Pancreas (tissue), 10 donors: ENCODE measurements around the gene PSMD5. TPM values are rescaled to one million over a fixed set of nuclear protein-coding genes. Genes with fewer than 3 reads are reported as not detected.

Experiments
- ATAC-seq, 4 donors: fragments of 200-7000 bp; cut with Tn5 transposase; one replicate each; pipeline versions ENCODE4 v1.8.0 to v1.9.1; 2020; ENCODE audit warnings: mild to moderate bottlenecking in 4 of 4, moderate library complexity in 4 of 4
- DNase-seq, 6 donors: peaks; one replicate each; pipeline ENCODE4 v3.0.0-alpha.2; 2020
- FAIRE-seq: peaks from 2 replicates; lab custom pipeline; 2012; peaks lifted over from hg19 to GRCh38; lab: Jason Lieb, UNC
- H3K27ac ChIP-seq, 4 donors: fragments of 200-600 bp; sonication (generic); 1 replicate in 3 of 4; 2 replicates in 1 of 4; pipeline versions ENCODE4 v1.5.0 to v1.8.0; 2020
- H3K27me3 ChIP-seq, 4 donors: fragments of 200-600 bp; one replicate each; pipeline ENCODE4 v1.8.0; 2021
- H3K36me3 ChIP-seq, 3 donors: fragments of 200-600 bp; sonication (generic) in 1 of 3; one replicate each; pipeline versions ENCODE4 v1.5.0 to v1.8.0; 2020 to 2021
- H3K4me1 ChIP-seq, 3 donors: fragments of 200-600 bp; one replicate each; pipeline ENCODE4 v1.8.0; 2021
- H3K4me3 ChIP-seq, 4 donors: fragments of 200-600 bp; sonication (generic) in 2 of 4; one replicate each; pipeline versions ENCODE4 v1.5.0 to v1.8.0; 2020 to 2021
- H3K9me3 ChIP-seq, 4 donors: fragments of 200-600 bp; one replicate each; pipeline ENCODE4 v1.8.0; 2021
- CTCF ChIP-seq, 4 donors: fragments of 200-600 bp; sonication (generic) in 3 of 4; IDR thresholded peaks; one replicate each; pipeline versions ENCODE4 v1.5.0 to v1.8.0; 2021; ENCODE audit warnings: antibody characterized with exemption in 4 of 4
- WGBS, 2 donors: extraction: QIAGEN DNeasy Blood & Tissue Kit; methylation state at CpG; one replicate each; pipeline ENCODE4 v1.1.7; 2013; 5-methylcytosine and 5-hydroxymethylcytosine counted together
- intact Hi-C, 3 donors: fragments of 100-400 bp; cut with DNase I; formaldehyde crosslinking; loops; one replicate each; pipeline versions ENCODE4 v1.11.1 to v1.14.2; 2022
- polyA plus RNA-seq, 2 donors: library from polyadenylated mRNA; stranded (reverse); fragments of 200-250 nt; gene quantifications; one replicate each; pipeline ENCODE4 v1.2.3, GENCODE V29; 2013
- total RNA-seq, 6 donors: library from RNA; stranded (reverse); fragmentation: NEBNext Ultra II Directional in 4 of 6; extraction: Animal tissue kit (Norgen Biotek cat#: 25700) in 4 of 6; gene quantifications; one replicate each; pipeline versions ENCODE4 v1.2.1 to v1.2.4, GENCODE V29; 2021 to 2023
- donor health status: healthy with polysubstance abuse.
- donor health status: DM: no; HTN: no; CAD: no; lungs with moderate emphysema.
- donor health status: DM: no; HTN: no; CAD: no.
- donor health status: control.
- donor health status: control.
- donor health status: Bipolar disorder and iron deficiency.
- donor health status: DM: yes; HTN: yes; CAD: no.
- donor health status: DM: no; HTN: no; CAD: no.
- donor health status: DM: no; HTN: no; CAD: no.
- donor health status: DM: yes; HTN: yes; CAD: no.

PSMD5 gene
- total and polyA plus RNA-seq, 8 donors = 5.8 to 33.0 (median 20.7) TPM

- H3K9me3 ChIP-seq = no peaks in the 10 kb centered on the region
- no peak for DNase-seq
- H3K4me3 ChIP-seq = no peak overlapping the region
- H3K27me3 ChIP-seq = no peaks in the 10 kb centered on the region
- FAIRE-seq = no peak
- intact Hi-C loops = no loop called here
- no peak for ATAC-seq
- no peak overlapping the region for H3K27ac ChIP-seq
- 87 to 93% methylated on average over 3 of the region's 3 CpGs for WGBS, 2 donors
- H3K4me1 ChIP-seq = no peaks in the 10 kb centered on the region
- peaks cover 0 to 43% (median 0%) of the 10 kb centered on the region in 3 donors for H3K36me3 ChIP-seq
- TF ChIP-seq CTCF (IDR thresholded peaks at IDR 0.05) = no peak
These were observed 11.9 kb downstream of the PSMD5 start for GRCh38 chr9:120830865-120831264.

GRCh38 chr9:120830151-120830550 lies 12.6 kb downstream of the PSMD5 start:
- ATAC-seq (no peak), FAIRE-seq (no peak), DNase-seq (no peak)
- Histone ChIP-seq H3K27ac (no peak overlapping the region), H3K4me3 (no peak overlapping the region), H3K36me3 (peaks cover 0 to 48% (median 0%) of the 10 kb centered on the region in 3 donors), H3K9me3 (no peaks in the 10 kb centered on the region), H3K27me3 (no peaks in the 10 kb centered on the region), H3K4me1 (no peaks in the 10 kb centered on the region)
- intact Hi-C loops = no loop called here
- TF ChIP-seq CTCF (IDR thresholded peaks at IDR 0.05) = no peak
- 94 to 96% methylated on average over 3 of the region's 3 CpGs for WGBS, 2 donors

- no peaks in the 10 kb centered on the region for H3K4me1 ChIP-seq
- no peaks in the 10 kb centered on the region for H3K27me3 ChIP-seq
- ATAC-seq (no peak), FAIRE-seq (no peak), DNase-seq (no peak)
- H3K9me3 ChIP-seq = no peaks in the 10 kb centered on the region
- intact Hi-C loops = no loop called here
- H3K4me3 ChIP-seq = no peak overlapping the region
- WGBS, 2 donors = 75 to 89% methylated on average over 1 of the region's 1 CpG
- no peak overlapping the region for H3K27ac ChIP-seq
- TF ChIP-seq CTCF (IDR thresholded peaks at IDR 0.05) = no peak
- peaks cover 0 to 48% (median 0%) of the 10 kb centered on the region in 3 donors for H3K36me3 ChIP-seq
These were observed 13.1 kb downstream of the PSMD5 start for GRCh38 chr9:120829650-120830049.

- H3K9me3 ChIP-seq = no peaks in the 10 kb centered on the region
- FAIRE-seq = no peak
- no peaks in the 10 kb centered on the region for H3K27me3 ChIP-seq
- H3K4me3 ChIP-seq = no peak overlapping the region
- no peak overlapping the region for H3K27ac ChIP-seq
- WGBS, 2 donors = 42 to 51% methylated on average over 4 of the region's 4 CpGs
- no peak for ATAC-seq
- DNase-seq = no peak
- peaks cover 0 to 7% (median 0%) of the 10 kb centered on the region in 3 donors for H3K4me1 ChIP-seq
- no peak for TF ChIP-seq CTCF (IDR thresholded peaks at IDR 0.05)
- H3K36me3 ChIP-seq = peaks cover 0 to 32% (median 4%) of the 10 kb centered on the region in 3 donors
- intact Hi-C loops = no loop called here
These were observed 22.6 kb downstream of the PSMD5 start for GRCh38 chr9:120820095-120820494.

GRCh38 chr9:120818595-120818994 lies 24.1 kb downstream of the PSMD5 start:
- DNase-seq (no peak), FAIRE-seq (no peak), ATAC-seq (no peak)
- no peak overlapping the region for H3K27ac ChIP-seq
- no peak overlapping the region for H3K4me3 ChIP-seq
- H3K27me3 ChIP-seq = no peaks in the 10 kb centered on the region
- intact Hi-C loops = no loop called here
- H3K9me3 ChIP-seq = no peaks in the 10 kb centered on the region
- 93 to 95% methylated on average over 1 of the region's 1 CpG for WGBS, 2 donors
- H3K36me3 ChIP-seq = peaks cover 0 to 28% (median 4%) of the 10 kb centered on the region in 3 donors
- TF ChIP-seq CTCF (IDR thresholded peaks at IDR 0.05) = no peak
- peaks cover 0 to 7% (median 0%) of the 10 kb centered on the region in 3 donors for H3K4me1 ChIP-seq
